GM06990 (cell line): ENCODE results near the gene MOB1B.

Experiments
- DNase-seq: peaks from one replicate; pipeline ENCODE4 v3.0.0-alpha.2; 2011; ENCODE audit not compliant: insufficient read length; ENCODE audit errors: extremely low read depth
- H3K27me3 ChIP-seq: replicated peaks from 2 replicates; pipeline ENCODE4 v1.6.0; 2011; ENCODE audit warnings: low read length; ENCODE audit not compliant: control insufficient read depth, insufficient read depth
- H3K36me3 ChIP-seq: 2 replicates; pipeline ENCODE4 v1.5.1; 2011; ENCODE audit warnings: low read length; ENCODE audit not compliant: control insufficient read depth, insufficient read depth
- H3K4me3 ChIP-seq: replicated peaks from 2 replicates; pipeline ENCODE4 v1.5.1; 2011; ENCODE audit warnings: low read depth, mild to moderate bottlenecking, control low read depth, low read length
- CTCF ChIP-seq: IDR thresholded peaks from 2 replicates; pipeline ENCODE4 v1.5.1; 2011; ENCODE audit warnings: low read length, control low read depth, mild to moderate bottlenecking, inconsistent platforms; ENCODE audit not compliant: insufficient read depth, poor library complexity, severe bottlenecking

Gene MOB1B

GRCh38 chr4:70902577-70903290, 565 bp downstream of the MOB1B start:
- H3K27me3 ChIP-seq = no peaks in the 10 kb centered on the region
- 0 out of 2 replicates have a peak, but pooled peaks cover 2% of the 10 kb centered on the region for H3K36me3 ChIP-seq
- H3K4me3 ChIP-seq = peak overlapping the region; percentile 73
- no peak for TF ChIP-seq CTCF
- DNase-seq = no peak

- no peak for DNase-seq
- Histone ChIP-seq H3K36me3 (0 out of 2 replicates have a peak, but pooled peaks cover 2% of the 10 kb centered on the region), H3K27me3 (no peaks in the 10 kb centered on the region), H3K4me3 (peak overlapping the region; percentile 73)
- TF ChIP-seq CTCF = no peak
These were observed 1.1 kb downstream of the MOB1B start for GRCh38 chr4:70903291-70903603.

- TF ChIP-seq CTCF = no peak
- H3K36me3 ChIP-seq = 0 out of 2 replicates have a peak, but pooled peaks cover 2% of the 10 kb centered on the region
- H3K27me3 ChIP-seq = no peaks in the 10 kb centered on the region
- H3K4me3 ChIP-seq = no peak overlapping the region
- DNase-seq = no peak
These were observed 6.9 kb downstream of the MOB1B start for GRCh38 chr4:70908993-70909556.

GRCh38 chr4:70914000-70914399, 11.8 kb downstream of the MOB1B start:
- Histone ChIP-seq H3K36me3 (no peaks in the 10 kb centered on the region), H3K27me3 (no peaks in the 10 kb centered on the region), H3K4me3 (no peak overlapping the region)
- TF ChIP-seq CTCF = no peak
- no peak for DNase-seq

- Histone ChIP-seq H3K4me3 (no peak overlapping the region), H3K36me3 (no peaks in the 10 kb centered on the region), H3K27me3 (no peaks in the 10 kb centered on the region)
- TF ChIP-seq CTCF = no peak
- no peak for DNase-seq
These were observed 12.5 kb downstream of the MOB1B start for GRCh38 chr4:70914631-70915030.
